ENCODE data around the gene SERPINE1.
"Not testable (repeated sequence)": the region's sequence is repeated elsewhere in the genome, so short reads cannot be mapped to it uniquely, and the experiment has no call there.

The SERPINE1 gene

GRCh38 chr7:101119876-101120275 lies 7.0 kb upstream of the SERPINE1 start:
- no peak for DNase-seq (ENCODE audit: low read depth)
- TF ChIP-seq CTCF (conservative IDR thresholded peaks at IDR 0.05; ENCODE audit: low read depth, low read length), result no peak
- no peak overlapping the region for H3K4me3 ChIP-seq (ENCODE audit: low read depth, low read length)

GRCh38 chr7:101120315-101120714 lies 6.6 kb upstream of the SERPINE1 start:
- DNase-seq (ENCODE audit: low read depth), result no peak
- H3K4me3 ChIP-seq (ENCODE audit: low read depth, low read length), result no peak overlapping the region
- no peak for TF ChIP-seq CTCF (conservative IDR thresholded peaks at IDR 0.05; ENCODE audit: low read depth, low read length)

GRCh38 chr7:101121631-101121990 lies 5.3 kb upstream of the SERPINE1 start:
- not testable (repeated sequence) for H3K4me3 ChIP-seq (ENCODE audit: low read depth, low read length); DNase-seq (ENCODE audit: low read depth)

- no peak for TF ChIP-seq CTCF (conservative IDR thresholded peaks at IDR 0.05; ENCODE audit: low read depth, low read length)
- H3K4me3 ChIP-seq (ENCODE audit: low read depth, low read length), result peak overlapping the region; percentile 34
- peak; percentile 94 for DNase-seq (ENCODE audit: low read depth)
Measured at GRCh38 chr7:101121991-101122932, 4.6 kb upstream of the SERPINE1 start.

GRCh38 chr7:101122933-101123702 lies 3.8 kb upstream of the SERPINE1 start:
- no peak overlapping the region for H3K4me3 ChIP-seq (ENCODE audit: low read depth, low read length)
- DNase-seq (ENCODE audit: low read depth), result no peak
- no peak for TF ChIP-seq CTCF (conservative IDR thresholded peaks at IDR 0.05; ENCODE audit: low read depth, low read length)

GRCh38 chr7:101123703-101124068 lies 3.2 kb upstream of the SERPINE1 start:
- no peak for DNase-seq (ENCODE audit: low read depth)
- TF ChIP-seq CTCF (conservative IDR thresholded peaks at IDR 0.05; ENCODE audit: low read depth, low read length), result no peak
- H3K4me3 ChIP-seq (ENCODE audit: low read depth, low read length), result no peak overlapping the region

- no peak overlapping the region for H3K4me3 ChIP-seq (ENCODE audit: low read depth, low read length)
- no peak for TF ChIP-seq CTCF (conservative IDR thresholded peaks at IDR 0.05; ENCODE audit: low read depth, low read length)
- peak; percentile 93 for DNase-seq (ENCODE audit: low read depth)
Measured at GRCh38 chr7:101124376-101125056, 2.4 kb upstream of the SERPINE1 start.
